K562 (cell line): ENCODE data around the gene TM7SF2. TPM values are rescaled to one million over a fixed set of nuclear protein-coding genes. Genes with fewer than 3 reads are reported as not detected.

Experiments used
- ARID1B ChIP-seq: fragments of 450-650 bp; IDR thresholded peaks from 2 replicates; pipeline ENCODE4 v1.6.1; 2016; ENCODE audit warnings: antibody characterized with exemption, mild to moderate bottlenecking, inconsistent platforms
- ELK3 ChIP-seq: fragments of 450-650 bp; formaldehyde crosslinking; IDR thresholded peaks from 2 replicates; pipeline ENCODE4 v1.4.0; 2020; ENCODE audit warnings: mild to moderate bottlenecking
- EP400 ChIP-seq: fragments of 450-650 bp; IDR thresholded peaks from 2 replicates; pipeline ENCODE4 v1.6.1; 2017; ENCODE audit warnings: antibody characterized with exemption, mild to moderate bottlenecking, moderate library complexity
- HDAC1 ChIP-seq, 2 experiments: fragments of 450-650 bp; IDR thresholded peaks; 2 replicates each; pipeline ENCODE4 v1.6.1; 2016 to 2017; ENCODE audit warnings: inconsistent platforms in 1 of 2, mild to moderate bottlenecking in 1 of 2, moderate library complexity in 1 of 2
- HLTF ChIP-seq: fragments of 450-650 bp; IDR thresholded peaks from 2 replicates; pipeline ENCODE4 v1.6.1; 2016
- MAX ChIP-seq: sonication (generic); formaldehyde crosslinking; IDR thresholded peaks from 2 replicates; pipeline ENCODE4 v1.9.0; 2022; ENCODE audit warnings: mild to moderate bottlenecking, missing genetic modification reagents
- MCM7 ChIP-seq, 2 experiments: fragments of 450-650 bp; IDR thresholded peaks; 2 replicates each; pipeline ENCODE4 v1.6.1; 2016 to 2018
- MEF2D ChIP-seq: conservative IDR thresholded peaks from 2 replicates; pipeline ENCODE4 v1.6.1; 2016; ENCODE audit warnings: low read depth, missing genetic modification characterization, missing compliant biosample characterization
- NFRKB ChIP-seq: fragments of 450-650 bp; IDR thresholded peaks from 2 replicates; pipeline ENCODE4 v1.6.1; 2016; ENCODE audit warnings: low read depth
- PCBP1 ChIP-seq: fragments of 200-400 bp; formaldehyde crosslinking; IDR thresholded peaks from 2 replicates; pipeline ENCODE4 v1.6.1; 2018; ENCODE audit warnings: mild to moderate bottlenecking, low read depth, low read length; ENCODE audit not compliant: poor library complexity, severe bottlenecking
- SP2 ChIP-seq: IDR thresholded peaks from 2 replicates; pipeline ENCODE4 v1.6.1; 2011; ENCODE audit warnings: mild to moderate bottlenecking, low read depth, low read length, moderate library complexity; ENCODE audit not compliant: poor library complexity, severe bottlenecking; ENCODE audit errors: extremely low read depth
- YBX1 ChIP-seq: fragments of 450-650 bp; IDR thresholded peaks from 2 replicates; pipeline ENCODE4 v1.7.1; 2016; ENCODE audit warnings: mild to moderate bottlenecking
- YY1 ChIP-seq, 3 experiments: IDR thresholded peaks; 2 replicates each; pipeline ENCODE4 v1.6.1; 2011; ENCODE audit warnings: low read length in 2 of 3, mild to moderate bottlenecking in 2 of 3, moderate library complexity in 2 of 3, borderline replicate concordance in 1 of 3, control low read depth in 1 of 3, low read depth in 1 of 3; ENCODE audit not compliant: insufficient read depth in 3 of 3, insufficient replicate concordance in 2 of 3, control insufficient read depth in 1 of 3, insufficient read length in 1 of 3; ENCODE audit errors: extremely low read depth in 1 of 3
- ZC3H4 ChIP-seq: sonication (generic); formaldehyde crosslinking; IDR thresholded peaks from 2 replicates; pipeline ENCODE4 v1.9.0; 2021; ENCODE audit warnings: missing genetic modification reagents, borderline replicate concordance
- ZNF146 ChIP-seq: IDR thresholded peaks from one replicate; pipeline ENCODE4 v1.6.1; 2018; ENCODE audit warnings: missing compliant biosample characterization; ENCODE audit not compliant: unreplicated experiment
- ZNF165 ChIP-seq: fragments of 250-450 bp; sonication (Bioruptor Pico); IDR thresholded peaks from 2 replicates; pipeline ENCODE4 v1.4.0; 2020; ENCODE audit warnings: borderline replicate concordance
- ZNF79 ChIP-seq: fragments of 250-450 bp; sonication (Bioruptor Pico); IDR thresholded peaks from 2 replicates; pipeline ENCODE4 v1.4.0; 2020; ENCODE audit warnings: low read depth, mild to moderate bottlenecking, moderate library complexity
- ZNF830 ChIP-seq: fragments of 250-450 bp; sonication (Bioruptor Pico); IDR thresholded peaks from 2 replicates; pipeline ENCODE4 v1.5.0; 2021; ENCODE audit warnings: mild to moderate bottlenecking
- ZSCAN32 ChIP-seq: fragments of 450-650 bp; formaldehyde crosslinking; IDR thresholded peaks from 2 replicates; pipeline ENCODE4 v1.4.0; 2020; ENCODE audit warnings: mild to moderate bottlenecking, moderate library complexity
- polyA plus RNA-seq, 8 experiments: library from polyadenylated mRNA; depleted of rRNA in 4 of 8; stranded (reverse) in 5 of 8; unstranded in 3 of 8; fragments of >200 nt; fragmentation: Nextera tagmentation in 2 of 8; fragmentation: Illumina TruSeq in 1 of 8; extraction: Ambion mirVana in 2 of 8; extraction: Trizol in 1 of 8; gene quantifications; 2 replicates each; pipeline versions ENCODE4 v1.2.1 to v1.2.3, GENCODE V29; 2011 to 2014; ENCODE audit warnings: inconsistent platforms in 1 of 8, missing spikeins in 1 of 8
- total RNA-seq, 7 experiments: library from RNA; depleted of rRNA in 6 of 7; stranded (reverse); fragments of >200 nt in 6 of 7; fragmentation: Illumina TruSeq in 2 of 7; extraction: Trizol in 2 of 7; gene quantifications; 2 replicates each; pipeline versions ENCODE4 v1.2.1 to v1.2.3, GENCODE V29; 2011 to 2021; ENCODE audit warnings: low replicate concordance in 1 of 7
- TF ChIP-seq, protein P1 (sequence below): sonication (generic); formaldehyde crosslinking; IDR thresholded peaks from 2 replicates; pipeline ENCODE4 v1.8.1; 2023; ENCODE audit warnings: mild to moderate bottlenecking, missing genetic modification reagents

The TM7SF2 gene
- total and polyA plus RNA-seq, 9 of the 15 experiments (the other 6 are each of a cell fraction or from before 2014, with no cell fraction given), result 1.2 to 22.0 (median 14.3) TPM

DNA sequence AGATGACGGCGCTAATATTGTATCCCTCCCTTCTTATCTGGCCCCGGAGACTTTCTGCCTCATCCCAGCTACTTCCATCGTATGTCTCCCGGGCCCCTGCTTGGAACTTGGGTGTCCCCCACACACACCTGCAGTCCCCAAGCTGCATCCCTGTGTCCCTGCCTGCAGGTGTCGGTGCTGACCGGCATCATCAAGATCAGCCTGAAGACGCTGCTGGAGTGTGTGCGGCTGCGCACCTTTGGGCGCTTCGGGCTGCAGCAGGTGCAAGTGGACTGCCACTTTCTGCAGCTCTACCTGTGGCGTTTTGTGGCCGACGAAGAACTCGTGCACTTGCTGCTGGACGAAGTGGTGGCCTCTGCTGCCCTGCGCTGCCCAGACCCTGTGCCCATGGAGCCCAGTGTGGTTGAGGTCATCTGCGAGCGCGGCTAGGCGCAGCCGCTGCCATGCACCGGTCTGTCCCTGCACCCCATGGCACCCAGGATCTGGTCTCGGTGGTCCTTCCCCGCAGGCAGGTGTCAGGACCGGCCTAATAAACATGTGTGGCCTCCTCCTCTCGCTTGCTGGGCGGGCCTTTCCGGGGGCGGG, 421 bp upstream of the TM7SF2 start (continued):
- TF ChIP-seq NFRKB, result no peak
- TF ChIP-seq PCBP1, result peak; percentile 26
- no peak for TF ChIP-seq SP2
- no peak for TF ChIP-seq MEF2D (tag)
- TF ChIP-seq HDAC1 (IDR thresholded peaks at IDR 0.05), result no peak
- no peak for TF ChIP-seq MCM7 (IDR thresholded peaks at IDR 0.05)
- TF ChIP-seq EP400, result no peak
- TF ChIP-seq MAX (CRISPR knock-in tag), result peak; percentile 37
- TF ChIP-seq ZNF146, result no peak
- no peak for TF ChIP-seq ZNF165 (CRISPR knock-in tag)
- TF ChIP-seq YY1 (IDR thresholded peaks at IDR 0.05; ENCODE audit: borderline replicate concordance in 1 of 3, control insufficient read depth in 1 of 3, extremely low read depth in 1 of 3, insufficient read depth in 3 of 3, insufficient read length in 1 of 3, insufficient replicate concordance in 2 of 3, low read depth in 1 of 3, low read length in 2 of 3), result no peak
- TF ChIP-seq ZNF830, result no peak
- TF ChIP-seq, protein P1, sequence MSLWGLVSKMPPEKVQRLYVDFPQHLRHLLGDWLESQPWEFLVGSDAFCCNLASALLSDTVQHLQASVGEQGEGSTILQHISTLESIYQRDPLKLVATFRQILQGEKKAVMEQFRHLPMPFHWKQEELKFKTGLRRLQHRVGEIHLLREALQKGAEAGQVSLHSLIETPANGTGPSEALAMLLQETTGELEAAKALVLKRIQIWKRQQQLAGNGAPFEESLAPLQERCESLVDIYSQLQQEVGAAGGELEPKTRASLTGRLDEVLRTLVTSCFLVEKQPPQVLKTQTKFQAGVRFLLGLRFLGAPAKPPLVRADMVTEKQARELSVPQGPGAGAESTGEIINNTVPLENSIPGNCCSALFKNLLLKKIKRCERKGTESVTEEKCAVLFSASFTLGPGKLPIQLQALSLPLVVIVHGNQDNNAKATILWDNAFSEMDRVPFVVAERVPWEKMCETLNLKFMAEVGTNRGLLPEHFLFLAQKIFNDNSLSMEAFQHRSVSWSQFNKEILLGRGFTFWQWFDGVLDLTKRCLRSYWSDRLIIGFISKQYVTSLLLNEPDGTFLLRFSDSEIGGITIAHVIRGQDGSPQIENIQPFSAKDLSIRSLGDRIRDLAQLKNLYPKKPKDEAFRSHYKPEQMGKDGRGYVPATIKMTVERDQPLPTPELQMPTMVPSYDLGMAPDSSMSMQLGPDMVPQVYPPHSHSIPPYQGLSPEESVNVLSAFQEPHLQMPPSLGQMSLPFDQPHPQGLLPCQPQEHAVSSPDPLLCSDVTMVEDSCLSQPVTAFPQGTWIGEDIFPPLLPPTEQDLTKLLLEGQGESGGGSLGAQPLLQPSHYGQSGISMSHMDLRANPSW (CRISPR knock-in tag), result peak; percentile 40; the same call in 1 of the 2 replicates
- TF ChIP-seq ARID1B, result no peak
- TF ChIP-seq HLTF, result no peak
- no peak for TF ChIP-seq YBX1
- TF ChIP-seq ZNF79 (CRISPR knock-in tag), result no peak
- no peak; the same call in 1 of the 2 replicates for TF ChIP-seq ZC3H4 (CRISPR knock-in tag)
- TF ChIP-seq ELK3 (CRISPR knock-in tag), result no peak
- TF ChIP-seq ZSCAN32 (CRISPR knock-in tag), result no peak
